HG02623 (cell line): ENCODE measurements around the gene PRR23E.

ENCODE experiments used
- ATAC-seq: cut with Tn5 transposase; IDR thresholded peaks from one replicate; pipeline ENCODE4 v1.9.1; 2021; ENCODE audit warnings: moderate library complexity; ENCODE audit not compliant: unreplicated experiment

The PRR23E gene

DNA sequence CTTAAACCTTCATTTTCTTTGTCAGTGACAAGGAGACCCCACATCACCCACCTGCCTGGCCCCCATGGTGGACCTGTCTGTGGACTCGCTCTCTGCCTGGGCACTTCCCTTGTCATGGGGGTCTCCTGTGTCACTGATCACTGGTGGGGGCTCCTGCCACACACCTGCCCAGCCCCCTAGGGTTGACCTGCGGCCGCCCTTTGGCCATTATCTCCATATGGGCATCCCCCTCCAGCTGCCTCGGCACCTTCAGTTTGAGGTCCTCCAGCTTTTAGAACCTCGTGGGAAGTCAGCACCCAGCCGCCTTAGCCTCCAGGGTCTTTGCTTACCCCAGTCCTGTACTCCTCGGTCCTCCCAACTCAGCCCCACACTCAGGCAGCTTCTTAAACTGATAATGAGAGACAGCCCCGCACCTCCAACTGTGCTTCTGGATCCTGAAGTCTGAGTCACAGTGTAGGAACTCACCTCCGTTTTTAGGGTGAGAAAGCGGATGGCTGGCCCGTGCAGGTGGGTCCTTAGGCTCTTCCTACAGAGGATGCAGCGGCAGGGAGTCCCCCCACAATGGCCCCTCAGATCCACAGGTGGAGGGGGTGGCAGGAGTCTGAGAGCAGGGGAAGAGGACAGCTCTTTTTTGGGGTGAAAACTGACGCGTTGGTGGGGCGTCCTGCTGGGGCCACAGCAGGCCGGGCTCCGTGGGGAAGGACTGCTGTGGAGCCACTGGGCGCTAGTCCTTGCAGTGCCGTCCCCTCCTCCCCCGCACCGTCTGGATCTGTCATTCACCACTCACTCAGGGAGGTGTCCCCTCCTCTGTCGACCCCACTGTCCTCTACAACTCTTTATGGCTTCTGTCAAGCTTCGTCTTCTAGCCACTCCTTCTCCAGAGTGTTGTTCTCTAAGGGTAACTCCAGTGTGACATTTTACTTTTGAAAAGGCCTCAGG, 8.7 kb upstream of the PRR23E start:
- no peak for ATAC-seq

DNA sequence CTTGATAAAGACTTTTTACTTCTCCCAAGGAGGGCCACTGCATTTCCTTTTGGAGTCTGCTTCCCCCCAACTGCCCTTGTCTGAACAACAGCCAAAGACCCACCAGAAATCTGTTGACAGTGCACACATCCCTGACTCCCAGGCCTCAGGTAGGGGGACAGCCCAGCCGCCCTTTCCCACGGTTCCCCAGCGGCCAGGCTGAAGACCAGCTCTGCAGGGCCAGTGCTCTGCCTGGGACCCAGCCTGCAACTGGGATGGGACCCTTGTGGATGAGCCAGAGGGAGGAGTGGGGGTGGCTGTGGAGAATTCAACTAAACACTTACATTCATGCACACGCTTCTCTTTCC, 8.1 kb upstream of the PRR23E start:
- no peak for ATAC-seq

GRCh38 chr3:127185268-127185667, 7.7 kb upstream of the PRR23E start:
- no peak for ATAC-seq

GRCh38 chr3:127185962-127186674, 6.8 kb upstream of the PRR23E start:
- no peak for ATAC-seq

GRCh38 chr3:127187316-127187715, 5.6 kb upstream of the PRR23E start:
- ATAC-seq, result no peak

- no peak for ATAC-seq
These were observed 410 bp downstream of the PRR23E start for GRCh38 chr3:127193341-127193740.

GRCh38 chr3:127193775-127194174, 844 bp downstream of the PRR23E start:
- no peak for ATAC-seq

- no peak for ATAC-seq
These were observed 1.8 kb downstream of the PRR23E start for GRCh38 chr3:127194601-127195187.

- ATAC-seq, result no peak
These were observed 2.5 kb downstream of the PRR23E start for GRCh38 chr3:127195417-127195816.

DNA sequence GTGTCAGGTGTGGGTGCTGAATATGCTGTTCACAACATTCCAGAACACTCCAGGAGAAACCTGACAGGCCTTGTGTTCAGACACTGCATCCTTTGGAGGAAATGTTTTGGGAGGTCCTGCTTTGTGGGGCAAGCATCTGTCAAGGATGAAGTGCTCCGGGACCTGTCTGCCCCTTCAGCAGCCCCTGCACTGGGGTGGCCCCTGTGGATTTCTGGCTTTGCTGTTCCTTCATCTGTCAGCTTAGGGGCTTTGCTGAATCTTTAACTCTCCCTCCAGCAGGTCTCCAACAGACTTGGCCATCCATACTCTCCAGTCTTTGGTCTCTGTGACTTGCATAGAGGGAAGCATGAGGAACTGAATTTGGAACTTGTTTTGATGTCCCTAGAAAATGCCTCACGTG, 3.1 kb downstream of the PRR23E start:
- no peak for ATAC-seq

GRCh38 chr3:127196466-127197299, 3.8 kb downstream of the PRR23E start:
- ATAC-seq, result no peak

GRCh38 chr3:127197300-127198189, 4.6 kb downstream of the PRR23E start:
- no peak for ATAC-seq

DNA sequence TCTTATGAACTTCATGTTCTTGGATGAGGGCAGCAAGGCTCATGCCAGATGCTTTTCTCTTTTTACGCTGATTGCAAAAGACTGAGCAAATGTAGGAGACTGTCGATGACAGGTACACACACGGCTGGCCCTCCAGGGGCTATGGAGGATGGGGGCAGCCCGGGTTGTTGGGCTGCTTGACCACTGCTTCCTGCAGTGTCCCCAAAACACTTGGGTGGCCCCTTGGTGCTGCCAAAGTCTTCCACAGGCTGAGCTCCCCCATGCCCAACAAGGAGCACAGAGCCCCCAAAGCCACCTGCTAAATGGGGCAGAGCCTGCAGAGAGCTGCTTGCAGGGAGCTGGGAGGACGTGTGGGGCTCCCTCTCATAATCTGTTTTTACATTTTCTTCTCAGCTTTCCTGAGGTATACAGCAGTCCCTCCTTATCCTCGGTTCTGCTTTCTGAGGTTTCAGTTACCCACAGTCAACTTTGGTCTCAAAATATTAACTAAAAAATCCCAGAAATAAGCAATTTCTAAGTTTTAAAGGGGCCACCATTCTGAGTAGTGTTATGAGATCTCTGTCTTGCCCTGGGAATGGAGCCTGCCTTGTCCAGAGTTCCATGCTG, 7.3 kb downstream of the PRR23E start:
- no peak for ATAC-seq

DNA sequence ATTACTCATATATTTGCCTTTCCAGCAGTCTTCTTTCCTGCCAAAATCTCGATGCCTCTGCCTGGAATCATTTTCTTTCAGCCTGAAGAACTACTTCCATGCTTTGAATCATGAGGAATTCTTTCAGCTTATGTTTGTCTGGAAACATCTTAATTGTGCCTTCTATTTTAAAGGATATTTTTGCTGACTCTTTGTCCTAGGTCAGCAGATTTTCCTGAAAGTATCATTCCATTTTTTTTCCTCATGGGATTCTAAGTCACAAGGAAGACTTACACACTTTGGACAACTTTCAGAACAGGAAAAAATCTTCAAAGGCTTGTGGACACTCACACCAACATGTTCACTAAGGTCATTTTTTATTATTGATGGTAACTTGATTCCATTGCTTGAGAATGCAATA, 10.1 kb downstream of the PRR23E start:
- no peak for ATAC-seq

- no peak for ATAC-seq
These were observed 12.1 kb downstream of the PRR23E start for GRCh38 chr3:127204841-127205582.

- ATAC-seq, result no peak
These were observed 13.2 kb downstream of the PRR23E start for GRCh38 chr3:127206154-127206553.

- no peak for ATAC-seq
These were observed 13.9 kb downstream of the PRR23E start for GRCh38 chr3:127206611-127207516.
